ENCODE results near the gene AAK1. TPM values are rescaled to one million over a fixed set of nuclear protein-coding genes. Genes with fewer than 3 reads are reported as not detected.
A peak's percentile ranks its signal among the peaks of the same experiment; 100 is the strongest.

AAK1 gene
- total and polyA plus RNA-seq, 2 donors (not counting 1 experiment from before 2014, with no cell fraction given) = 43.5 to 45.7 TPM

DNA sequence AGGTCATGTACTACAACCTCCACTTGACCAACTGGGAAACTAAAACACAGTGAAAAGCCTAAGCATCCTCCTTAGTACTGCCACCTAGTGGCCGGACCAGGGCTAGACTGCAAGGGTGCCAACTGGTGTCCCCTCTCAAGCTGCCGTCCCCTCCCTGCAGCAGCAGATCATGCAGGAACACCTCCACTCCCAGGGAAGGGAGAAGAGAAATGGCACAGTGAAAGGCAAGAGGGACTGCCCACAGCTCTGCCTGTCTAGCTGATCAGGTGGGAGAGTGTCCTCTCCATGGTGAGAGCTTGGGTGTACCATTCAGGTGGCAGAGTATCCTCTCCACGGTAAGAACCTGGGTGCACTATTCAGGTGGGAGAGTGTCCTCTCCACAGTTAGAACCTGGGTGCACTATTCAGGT is 78.1 kb downstream of the AAK1 start:
- no peaks in the 10 kb centered on the region for H4K20me1 ChIP-seq (ENCODE audit: control insufficient read depth, extremely low read depth, insufficient read depth, low read length)
- no peak overlapping the region for H2AFZ ChIP-seq (ENCODE audit: low read length)
- no peak for TF ChIP-seq EZH2 (IDR thresholded peaks at IDR 0.05; ENCODE audit: low read length, missing control alignments)
- TF ChIP-seq, protein P1, sequence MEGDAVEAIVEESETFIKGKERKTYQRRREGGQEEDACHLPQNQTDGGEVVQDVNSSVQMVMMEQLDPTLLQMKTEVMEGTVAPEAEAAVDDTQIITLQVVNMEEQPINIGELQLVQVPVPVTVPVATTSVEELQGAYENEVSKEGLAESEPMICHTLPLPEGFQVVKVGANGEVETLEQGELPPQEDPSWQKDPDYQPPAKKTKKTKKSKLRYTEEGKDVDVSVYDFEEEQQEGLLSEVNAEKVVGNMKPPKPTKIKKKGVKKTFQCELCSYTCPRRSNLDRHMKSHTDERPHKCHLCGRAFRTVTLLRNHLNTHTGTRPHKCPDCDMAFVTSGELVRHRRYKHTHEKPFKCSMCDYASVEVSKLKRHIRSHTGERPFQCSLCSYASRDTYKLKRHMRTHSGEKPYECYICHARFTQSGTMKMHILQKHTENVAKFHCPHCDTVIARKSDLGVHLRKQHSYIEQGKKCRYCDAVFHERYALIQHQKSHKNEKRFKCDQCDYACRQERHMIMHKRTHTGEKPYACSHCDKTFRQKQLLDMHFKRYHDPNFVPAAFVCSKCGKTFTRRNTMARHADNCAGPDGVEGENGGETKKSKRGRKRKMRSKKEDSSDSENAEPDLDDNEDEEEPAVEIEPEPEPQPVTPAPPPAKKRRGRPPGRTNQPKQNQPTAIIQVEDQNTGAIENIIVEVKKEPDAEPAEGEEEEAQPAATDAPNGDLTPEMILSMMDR (conservative IDR thresholded peaks at IDR 0.05 in 1 of 2, IDR thresholded peaks at IDR 0.05 in 1 of 2; ENCODE audit: low read depth in 1 of 2, low read length in 2 of 2) = peak; percentile 53 to 75
- H3K27me3 ChIP-seq (ENCODE audit: control insufficient read depth, insufficient read depth, low read length) = no peaks in the 10 kb centered on the region
- H3K79me2 ChIP-seq (ENCODE audit: control insufficient read depth, insufficient read depth, low read length) = peaks cover 44% of the 10 kb centered on the region
- no peaks in the 10 kb centered on the region for H3K36me3 ChIP-seq (ENCODE audit: control insufficient read depth, insufficient read depth, low read length)
- H3K9me3 ChIP-seq (ENCODE audit: control insufficient read depth, insufficient read depth, low read depth, low read length) = no peaks in the 10 kb centered on the region
- H3K9ac ChIP-seq (ENCODE audit: insufficient read depth, low read length) = no peak overlapping the region
- H3K27ac ChIP-seq (ENCODE audit: insufficient read depth, low read length) = no peak overlapping the region
- H3K4me1 ChIP-seq (ENCODE audit: control insufficient read depth, extremely low read depth, insufficient read depth, low read length) = peaks cover 5% of the 10 kb centered on the region
- DNase-seq (ENCODE audit: low read depth in 2 of 2) = peak in 1 of 2 donors; percentile 21
- H3K4me3 ChIP-seq (replicated peaks in 1 of 4; ENCODE audit: control extremely low read depth in 1 of 4, insufficient read depth in 1 of 4, low read depth in 3 of 4, low read length in 4 of 4) = no peak overlapping the region
- H3K4me2 ChIP-seq (ENCODE audit: extremely low read depth, insufficient read depth, low read length) = no peak overlapping the region

GRCh38 chr2:69564604-69565003 is 78.9 kb downstream of the AAK1 start:
- Histone ChIP-seq H3K27ac (ENCODE audit: insufficient read depth, low read length) (no peak overlapping the region), H2AFZ (ENCODE audit: low read length) (no peak overlapping the region), H3K9me3 (ENCODE audit: control insufficient read depth, insufficient read depth, low read depth, low read length) (no peaks in the 10 kb centered on the region), H3K4me1 (ENCODE audit: control insufficient read depth, extremely low read depth, insufficient read depth, low read length) (peaks cover 5% of the 10 kb centered on the region), H4K20me1 (ENCODE audit: control insufficient read depth, extremely low read depth, insufficient read depth, low read length) (no peaks in the 10 kb centered on the region), H3K27me3 (ENCODE audit: control insufficient read depth, insufficient read depth, low read length) (no peaks in the 10 kb centered on the region), H3K9ac (ENCODE audit: insufficient read depth, low read length) (no peak overlapping the region), H3K4me2 (ENCODE audit: extremely low read depth, insufficient read depth, low read length) (no peak overlapping the region), H3K36me3 (ENCODE audit: control insufficient read depth, insufficient read depth, low read length) (no peaks in the 10 kb centered on the region), H3K4me3 (replicated peaks in 1 of 4; ENCODE audit: control extremely low read depth in 1 of 4, insufficient read depth in 1 of 4, low read depth in 3 of 4, low read length in 4 of 4) (no peak overlapping the region), H3K79me2 (ENCODE audit: control insufficient read depth, insufficient read depth, low read length) (peaks cover 46% of the 10 kb centered on the region)
- TF ChIP-seq EZH2 (IDR thresholded peaks at IDR 0.05; ENCODE audit: low read length, missing control alignments) = no peak
- TF ChIP-seq, protein P1 (conservative IDR thresholded peaks at IDR 0.05 in 1 of 2, IDR thresholded peaks at IDR 0.05 in 1 of 2; ENCODE audit: low read depth in 1 of 2, low read length in 2 of 2) = no peak
- no peak for DNase-seq (ENCODE audit: low read depth in 2 of 2)

GRCh38 chr2:69563021-69563420 is 80.5 kb downstream of the AAK1 start:
- no peak overlapping the region for H3K4me2 ChIP-seq (ENCODE audit: extremely low read depth, insufficient read depth, low read length)
- no peak overlapping the region for H3K9ac ChIP-seq (ENCODE audit: insufficient read depth, low read length)
- H3K9me3 ChIP-seq (ENCODE audit: control insufficient read depth, insufficient read depth, low read depth, low read length) = no peaks in the 10 kb centered on the region
- H3K79me2 ChIP-seq (ENCODE audit: control insufficient read depth, insufficient read depth, low read length) = peaks cover 53% of the 10 kb centered on the region
- H3K4me1 ChIP-seq (ENCODE audit: control insufficient read depth, extremely low read depth, insufficient read depth, low read length) = peaks cover 5% of the 10 kb centered on the region
- TF ChIP-seq, protein P1 (conservative IDR thresholded peaks at IDR 0.05 in 1 of 2, IDR thresholded peaks at IDR 0.05 in 1 of 2; ENCODE audit: low read depth in 1 of 2, low read length in 2 of 2) = no peak
- TF ChIP-seq EZH2 (IDR thresholded peaks at IDR 0.05; ENCODE audit: low read length, missing control alignments) = no peak
- H4K20me1 ChIP-seq (ENCODE audit: control insufficient read depth, extremely low read depth, insufficient read depth, low read length) = peaks cover 2% of the 10 kb centered on the region
- no peaks in the 10 kb centered on the region for H3K36me3 ChIP-seq (ENCODE audit: control insufficient read depth, insufficient read depth, low read length)
- H3K27me3 ChIP-seq (ENCODE audit: control insufficient read depth, insufficient read depth, low read length) = no peaks in the 10 kb centered on the region
- H3K4me3 ChIP-seq (replicated peaks in 1 of 4; ENCODE audit: control extremely low read depth in 1 of 4, insufficient read depth in 1 of 4, low read depth in 3 of 4, low read length in 4 of 4) = no peak overlapping the region
- H2AFZ ChIP-seq (ENCODE audit: low read length) = no peak overlapping the region
- DNase-seq (ENCODE audit: low read depth in 2 of 2) = no peak
- H3K27ac ChIP-seq (ENCODE audit: insufficient read depth, low read length) = no peak overlapping the region

All from fibroblast of lung (primary cell).